Right atrium auricular region (tissue), 2 donors: ENCODE measurements around the gene IGSF8. TPM values are rescaled to one million over a fixed set of nuclear protein-coding genes. Genes with fewer than 3 reads are reported as not detected.
A peak's percentile ranks its signal among the peaks of the same experiment; 100 is the strongest.

Experiments used
- DNase-seq: peaks from one replicate; pipeline ENCODE4 v3.0.0-alpha.2; 2019; ENCODE audit warnings: low spot score
- H3K27ac ChIP-seq, 2 donors: fragments of 200-600 bp; sonication (generic); 1 replicate in 1 of 2; 2 replicates in 1 of 2; pipeline ENCODE4 v1.5.1; 2016 to 2019
- H3K27me3 ChIP-seq, 2 donors: fragments of 200-600 bp; sonication (generic); one replicate each; pipeline versions ENCODE4 v1.5.1 to v1.6.0; 2017 to 2019
- H3K36me3 ChIP-seq: fragments of 200-600 bp; sonication (generic); one replicate; pipeline ENCODE4 v1.5.1; 2016
- H3K4me1 ChIP-seq, 2 donors: fragments of 200-600 bp; sonication (generic); one replicate each; pipeline versions ENCODE4 v1.5.1 to v1.6.0; 2017 to 2019
- H3K4me3 ChIP-seq, 2 donors: fragments of 200-600 bp; sonication (generic); 1 replicate in 1 of 2; 2 replicates in 1 of 2; pipeline ENCODE4 v1.5.1; 2017 to 2019; ENCODE audit warnings: mild to moderate bottlenecking in 1 of 2, moderate library complexity in 1 of 2
- H3K9me3 ChIP-seq, 2 donors: fragments of 200-600 bp; sonication (generic); one replicate each; pipeline ENCODE4 v1.5.1; 2019
- total RNA-seq, 2 donors: library from RNA; depleted of rRNA; stranded (reverse); fragments of >200 nt; gene quantifications; one replicate each; pipeline ENCODE4 v1.1.0, GENCODE V29; 2016
- TF ChIP-seq, protein P1 (sequence below), 2 donors: fragments of 200-600 bp; sonication (generic); IDR thresholded peaks; one replicate each; pipeline ENCODE4 v1.5.1; 2019; ENCODE audit warnings: antibody characterized with exemption in 2 of 2

Gene IGSF8
- total RNA-seq, 2 donors from 2014 or later, result 20.1 to 20.8 TPM

DNA sequence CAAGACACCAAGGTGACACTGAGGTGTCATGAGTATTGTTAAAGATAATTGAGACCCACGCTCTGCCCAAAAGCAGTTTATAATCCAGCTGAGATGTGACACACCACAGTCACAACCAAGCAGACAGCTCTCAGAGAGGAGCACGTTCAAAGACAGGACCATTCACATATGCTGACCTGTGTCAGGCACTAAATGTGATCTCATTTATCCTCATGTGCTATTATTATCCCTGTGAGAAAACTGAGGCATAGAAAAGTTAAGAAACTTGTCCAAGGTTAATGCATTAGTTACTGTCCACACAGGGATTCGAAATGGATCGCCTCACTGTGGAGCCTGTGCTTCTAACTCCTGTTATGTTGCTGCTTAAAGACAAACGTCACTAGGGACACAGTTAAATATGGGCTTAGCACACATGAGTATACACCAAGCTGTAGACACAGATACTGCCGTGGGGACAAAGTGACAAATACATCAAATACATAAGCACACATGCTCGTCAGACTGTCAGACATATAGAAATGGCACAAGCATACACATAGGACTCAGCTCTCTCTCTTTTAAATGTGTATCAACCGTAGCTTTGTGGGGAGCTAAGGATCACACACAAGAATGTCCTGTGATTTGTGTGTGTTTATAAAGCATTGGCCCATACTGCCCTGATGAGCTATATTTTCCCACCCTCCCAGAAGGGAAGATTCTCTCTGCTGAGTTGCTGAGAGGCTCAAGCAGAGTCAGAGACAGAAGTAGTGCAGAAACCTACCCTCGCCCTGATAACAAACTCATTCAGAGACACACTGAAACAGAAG, 3.5 kb upstream of the IGSF8 start:
- no peaks in the 10 kb centered on the region for H3K36me3 ChIP-seq
- H3K4me1 ChIP-seq, result peaks cover 0 to 33% of the 10 kb centered on the region in 2 donors
- no peaks in the 10 kb centered on the region for H3K9me3 ChIP-seq
- no peak overlapping the region for H3K4me3 ChIP-seq
- peak overlapping the region; percentile 72 to 75 for H3K27ac ChIP-seq
- DNase-seq, result no peak
- TF ChIP-seq, protein P1, sequence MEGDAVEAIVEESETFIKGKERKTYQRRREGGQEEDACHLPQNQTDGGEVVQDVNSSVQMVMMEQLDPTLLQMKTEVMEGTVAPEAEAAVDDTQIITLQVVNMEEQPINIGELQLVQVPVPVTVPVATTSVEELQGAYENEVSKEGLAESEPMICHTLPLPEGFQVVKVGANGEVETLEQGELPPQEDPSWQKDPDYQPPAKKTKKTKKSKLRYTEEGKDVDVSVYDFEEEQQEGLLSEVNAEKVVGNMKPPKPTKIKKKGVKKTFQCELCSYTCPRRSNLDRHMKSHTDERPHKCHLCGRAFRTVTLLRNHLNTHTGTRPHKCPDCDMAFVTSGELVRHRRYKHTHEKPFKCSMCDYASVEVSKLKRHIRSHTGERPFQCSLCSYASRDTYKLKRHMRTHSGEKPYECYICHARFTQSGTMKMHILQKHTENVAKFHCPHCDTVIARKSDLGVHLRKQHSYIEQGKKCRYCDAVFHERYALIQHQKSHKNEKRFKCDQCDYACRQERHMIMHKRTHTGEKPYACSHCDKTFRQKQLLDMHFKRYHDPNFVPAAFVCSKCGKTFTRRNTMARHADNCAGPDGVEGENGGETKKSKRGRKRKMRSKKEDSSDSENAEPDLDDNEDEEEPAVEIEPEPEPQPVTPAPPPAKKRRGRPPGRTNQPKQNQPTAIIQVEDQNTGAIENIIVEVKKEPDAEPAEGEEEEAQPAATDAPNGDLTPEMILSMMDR (IDR thresholded peaks at IDR 0.05), result no peak
- no peaks in the 10 kb centered on the region for H3K27me3 ChIP-seq

DNA sequence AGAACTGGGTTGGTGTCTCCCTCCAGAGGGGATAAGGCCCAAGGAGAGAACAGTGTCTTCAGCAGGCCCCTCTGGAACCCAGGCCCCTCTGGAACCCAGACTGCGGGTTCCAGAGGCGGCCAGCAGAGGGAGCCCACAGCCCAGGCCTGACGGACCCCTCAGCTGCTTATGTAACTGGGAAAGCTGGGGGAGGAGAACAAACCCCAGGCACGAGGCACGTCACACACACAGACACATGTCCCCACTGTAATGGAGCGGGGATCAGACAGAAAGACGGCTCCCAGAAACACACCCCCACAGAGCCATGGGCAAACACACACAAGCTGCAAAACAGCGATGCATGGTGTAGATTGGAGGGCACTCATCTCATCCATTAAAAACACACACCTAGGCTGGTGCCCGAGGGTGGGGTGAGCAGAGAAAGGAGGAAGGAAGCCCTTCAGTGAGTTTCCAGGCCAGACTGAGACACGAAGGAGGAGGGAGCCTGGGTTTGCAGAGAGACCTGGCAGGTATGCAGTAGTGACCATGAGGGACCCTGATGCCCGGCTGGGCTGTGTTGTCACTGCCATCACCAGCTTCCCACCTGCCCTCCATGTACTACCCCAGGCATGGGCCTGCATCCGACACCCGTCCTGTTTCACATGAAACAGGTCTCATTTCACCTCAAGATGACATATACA, 2.8 kb upstream of the IGSF8 start:
- TF ChIP-seq, protein P1 (IDR thresholded peaks at IDR 0.05), result peak; percentile 88 to 98
- DNase-seq, result peak; percentile 88
- no peaks in the 10 kb centered on the region for H3K27me3 ChIP-seq
- H3K36me3 ChIP-seq, result no peaks in the 10 kb centered on the region
- H3K4me1 ChIP-seq, result peaks cover 0 to 41% of the 10 kb centered on the region in 2 donors
- no peaks in the 10 kb centered on the region for H3K9me3 ChIP-seq
- H3K27ac ChIP-seq, result peak overlapping the region; percentile 72 to 75
- H3K4me3 ChIP-seq, result no peak overlapping the region

DNA sequence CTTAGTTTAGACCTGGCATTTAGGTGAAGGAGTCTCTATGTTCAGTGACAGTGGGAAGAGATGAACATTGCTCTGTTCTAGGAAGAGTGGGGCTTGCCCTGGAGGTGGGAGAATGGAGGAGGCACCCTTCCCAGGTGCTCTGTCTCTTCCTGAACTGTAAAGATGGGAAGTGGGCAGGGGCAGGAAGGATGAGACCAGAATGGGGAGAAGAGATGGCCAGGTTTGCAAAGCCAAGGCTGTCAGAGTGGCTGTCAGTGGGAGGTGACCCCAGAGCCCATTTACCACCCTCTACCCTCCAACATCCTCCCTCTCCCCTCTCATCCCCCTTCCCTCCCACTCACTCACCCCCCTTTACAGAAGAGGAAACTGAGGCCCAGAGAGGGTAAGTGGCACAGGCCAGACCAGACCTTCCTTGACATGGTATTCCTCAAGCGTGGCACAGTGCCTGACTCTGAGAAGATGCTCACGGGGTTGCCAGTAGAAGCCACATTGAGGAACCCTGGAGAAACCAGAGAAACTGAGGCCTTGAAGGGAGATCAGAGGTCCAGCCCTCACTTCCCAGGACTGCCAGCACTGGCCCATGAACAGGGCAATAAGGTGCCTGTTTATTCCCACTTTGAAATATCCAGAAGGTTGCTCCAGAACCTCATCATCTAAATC, 1.4 kb upstream of the IGSF8 start:
- TF ChIP-seq, protein P1 (IDR thresholded peaks at IDR 0.05), result no peak
- no peak overlapping the region for H3K4me3 ChIP-seq
- no peaks in the 10 kb centered on the region for H3K9me3 ChIP-seq
- no peaks in the 10 kb centered on the region for H3K36me3 ChIP-seq
- no peak for DNase-seq
- H3K27ac ChIP-seq, result peak overlapping the region; percentile 87 to 89
- H3K27me3 ChIP-seq, result no peaks in the 10 kb centered on the region
- H3K4me1 ChIP-seq, result peaks cover 0 to 48% of the 10 kb centered on the region in 2 donors

DNA sequence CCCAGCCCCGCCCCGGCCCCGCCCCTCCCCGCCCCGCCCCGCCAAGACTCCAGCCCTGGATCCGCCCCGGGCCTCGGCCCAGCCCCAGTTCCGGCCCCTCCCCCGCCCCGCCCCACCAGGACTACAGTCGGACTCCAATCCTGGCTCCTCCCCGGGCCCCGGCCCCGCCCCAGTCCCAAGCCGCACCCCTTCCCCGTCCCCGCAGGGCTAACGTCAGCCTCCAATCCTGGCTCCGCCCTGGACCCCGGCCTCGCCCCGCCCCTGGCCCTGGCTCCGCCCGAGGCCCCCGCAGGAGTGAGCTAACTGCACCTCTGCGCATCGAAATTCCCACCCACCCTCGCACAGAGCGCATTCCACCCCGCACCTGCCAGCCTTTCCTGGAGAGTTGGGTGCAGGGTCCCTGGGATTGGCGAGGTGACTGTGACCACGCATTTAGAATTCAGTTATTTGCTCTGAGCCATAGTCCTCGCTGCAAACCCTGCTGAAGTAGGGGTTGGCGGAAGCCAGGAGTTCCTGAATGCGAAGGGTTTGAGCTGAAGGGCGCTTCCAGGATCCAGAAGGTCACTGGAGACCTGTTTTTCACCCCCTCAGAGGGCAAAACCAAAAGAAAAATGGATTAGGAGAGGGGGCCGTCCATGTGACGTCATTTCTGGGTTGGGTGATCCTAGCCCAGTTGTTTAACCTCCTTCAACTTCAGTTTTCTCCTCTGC, 588 bp upstream of the IGSF8 start:
- Histone ChIP-seq H3K4me1 (peaks cover 0 to 48% of the 10 kb centered on the region in 2 donors), H3K27ac (peak overlapping the region; percentile 87 to 89), H3K27me3 (no peaks in the 10 kb centered on the region), H3K36me3 (no peaks in the 10 kb centered on the region), H3K4me3 (peak overlapping the region; percentile 52 to 88), H3K9me3 (no peaks in the 10 kb centered on the region)
- peak; percentile 96 for DNase-seq
- TF ChIP-seq, protein P1 (IDR thresholded peaks at IDR 0.05), result no peak

DNA sequence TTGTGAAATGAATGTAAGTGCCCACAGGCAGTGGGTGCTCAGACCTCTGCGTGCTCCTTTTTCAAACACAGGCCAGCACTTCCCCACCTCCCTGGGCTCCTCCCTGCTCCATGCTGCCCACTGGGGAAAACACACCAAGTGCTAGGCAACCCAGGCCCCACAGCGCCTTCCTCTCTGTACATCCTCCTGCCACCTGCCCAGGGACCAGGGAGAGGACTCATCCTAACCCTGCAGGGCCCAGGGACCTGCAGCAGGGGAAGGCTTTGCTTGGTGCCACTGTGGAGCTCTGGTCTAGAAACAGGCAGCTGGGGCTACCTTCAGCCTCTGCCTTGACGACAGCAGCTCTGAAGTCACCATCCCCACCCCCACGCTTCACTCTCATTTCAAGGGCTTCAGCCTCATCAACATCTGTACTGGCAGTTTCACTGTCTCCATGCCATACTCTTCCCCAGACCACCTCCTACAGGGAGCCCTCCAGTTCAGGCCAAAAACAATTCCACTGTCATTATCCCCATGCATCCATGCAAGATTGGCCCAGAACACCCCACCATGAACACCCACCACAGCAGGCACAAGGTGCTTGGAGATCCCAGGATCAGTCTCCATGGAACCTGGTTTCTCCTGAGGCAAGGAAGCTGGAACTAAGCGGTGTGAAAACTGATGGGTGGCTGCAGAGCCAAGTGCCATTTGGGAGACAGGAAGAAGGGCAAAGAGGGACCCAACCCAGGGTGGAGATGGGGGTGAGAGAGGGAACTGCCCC, 1.1 kb downstream of the IGSF8 start:
- DNase-seq, result no peak
- Histone ChIP-seq H3K36me3 (peaks cover 8% of the 10 kb centered on the region), H3K27me3 (no peaks in the 10 kb centered on the region), H3K4me1 (peaks cover 0 to 40% of the 10 kb centered on the region in 2 donors), H3K9me3 (no peaks in the 10 kb centered on the region), H3K27ac (peak overlapping the region; percentile 81 to 89), H3K4me3 (peak overlapping the region; percentile 52 to 88)
- TF ChIP-seq, protein P1 (IDR thresholded peaks at IDR 0.05), result no peak
